ENCODE data around the gene HACD4. TPM values are rescaled to one million over a fixed set of nuclear protein-coding genes. Genes with fewer than 3 reads are reported as not detected.

The HACD4 gene, protein sequence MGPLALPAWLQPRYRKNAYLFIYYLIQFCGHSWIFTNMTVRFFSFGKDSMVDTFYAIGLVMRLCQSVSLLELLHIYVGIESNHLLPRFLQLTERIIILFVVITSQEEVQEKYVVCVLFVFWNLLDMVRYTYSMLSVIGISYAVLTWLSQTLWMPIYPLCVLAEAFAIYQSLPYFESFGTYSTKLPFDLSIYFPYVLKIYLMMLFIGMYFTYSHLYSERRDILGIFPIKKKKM
- total RNA-seq = 2.3 and 3.4 TPM in 2 replicates

DNA sequence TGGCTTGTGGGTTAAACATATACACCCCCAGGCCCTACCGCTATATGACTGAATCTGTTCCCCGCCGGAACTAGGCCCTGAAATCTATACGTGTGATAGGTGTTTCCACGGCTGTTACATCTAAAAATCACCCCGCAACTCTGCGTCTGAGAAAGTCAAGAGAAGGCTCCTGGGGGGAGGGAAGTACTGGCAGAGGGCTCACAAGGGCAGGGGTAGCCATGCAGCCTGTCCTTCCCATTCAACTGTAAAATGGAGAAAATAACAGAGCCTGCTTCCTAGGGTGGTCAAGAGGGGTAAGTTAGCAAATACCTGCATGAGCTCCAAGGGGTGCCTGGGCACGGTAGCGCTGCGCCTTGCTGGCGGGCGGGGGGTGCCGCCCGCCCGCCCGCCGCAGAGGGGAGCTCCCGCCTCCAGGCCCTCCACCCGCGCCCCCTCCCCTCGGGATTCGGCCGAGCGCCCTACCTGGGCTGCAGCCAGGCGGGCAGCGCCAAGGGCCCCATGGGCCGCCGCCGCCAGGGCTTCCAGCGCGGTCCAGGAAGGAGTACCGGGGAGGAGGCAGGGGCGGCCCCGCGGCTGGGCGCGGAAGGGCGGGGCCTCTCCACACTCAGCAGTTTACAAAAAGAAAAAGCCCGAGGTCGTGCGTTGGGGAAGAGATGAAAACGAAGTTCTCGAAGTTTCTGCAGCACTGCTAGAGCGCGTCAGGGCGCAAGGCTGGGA, at the start of gene HACD4:
TSS of gene HACD4 (minus strand) at position 550 of the 717 bp plus-strand sequence. CDS start at position 500, 50 bp downstream.

GRCh38 chr9:21077781-21078180, 46.3 kb upstream of the HACD4 start, which contains the start of gene IFNB1:
Gene IFNB1 (minus strand): TSS chr9:21077942. CDS start chr9:21077869, 73 bp downstream.

Other genes starting within 250 kb of the HACD4 start
- gene IFNB1, start 46.3 kb upstream of the HACD4 start, total RNA-seq = not detected in 2 replicates
- not detected in 2 replicates for gene IFNW1, start 110.2 kb upstream of the HACD4 start, total RNA-seq
- not detected in 2 replicates for gene IFNA21, start 135.0 kb upstream of the HACD4 start, total RNA-seq
- not detected in 2 replicates for gene IFNA4, start 155.9 kb upstream of the HACD4 start, total RNA-seq
- gene IFNA7, start 170.6 kb upstream of the HACD4 start, total RNA-seq = not detected in 2 replicates
- not detected in 2 replicates for gene IFNA10, start 175.5 kb upstream of the HACD4 start, total RNA-seq
- not detected in 2 replicates for gene IFNA16, start 185.7 kb upstream of the HACD4 start, total RNA-seq
- gene IFNA17, start 196.6 kb upstream of the HACD4 start, total RNA-seq = not detected in 2 replicates
- gene IFNA14, start 208.4 kb upstream of the HACD4 start, total RNA-seq = not detected in 2 replicates